HG02840 (cell line): ENCODE results near the gene CLCN2.

Experiments
- ATAC-seq: cut with Tn5 transposase; IDR thresholded peaks from one replicate; pipeline ENCODE4 v1.9.1; 2021; ENCODE audit warnings: mild to moderate bottlenecking, moderate library complexity, moderate number of reproducible peaks; ENCODE audit not compliant: unreplicated experiment, low FRiP score

The CLCN2 gene

DNA sequence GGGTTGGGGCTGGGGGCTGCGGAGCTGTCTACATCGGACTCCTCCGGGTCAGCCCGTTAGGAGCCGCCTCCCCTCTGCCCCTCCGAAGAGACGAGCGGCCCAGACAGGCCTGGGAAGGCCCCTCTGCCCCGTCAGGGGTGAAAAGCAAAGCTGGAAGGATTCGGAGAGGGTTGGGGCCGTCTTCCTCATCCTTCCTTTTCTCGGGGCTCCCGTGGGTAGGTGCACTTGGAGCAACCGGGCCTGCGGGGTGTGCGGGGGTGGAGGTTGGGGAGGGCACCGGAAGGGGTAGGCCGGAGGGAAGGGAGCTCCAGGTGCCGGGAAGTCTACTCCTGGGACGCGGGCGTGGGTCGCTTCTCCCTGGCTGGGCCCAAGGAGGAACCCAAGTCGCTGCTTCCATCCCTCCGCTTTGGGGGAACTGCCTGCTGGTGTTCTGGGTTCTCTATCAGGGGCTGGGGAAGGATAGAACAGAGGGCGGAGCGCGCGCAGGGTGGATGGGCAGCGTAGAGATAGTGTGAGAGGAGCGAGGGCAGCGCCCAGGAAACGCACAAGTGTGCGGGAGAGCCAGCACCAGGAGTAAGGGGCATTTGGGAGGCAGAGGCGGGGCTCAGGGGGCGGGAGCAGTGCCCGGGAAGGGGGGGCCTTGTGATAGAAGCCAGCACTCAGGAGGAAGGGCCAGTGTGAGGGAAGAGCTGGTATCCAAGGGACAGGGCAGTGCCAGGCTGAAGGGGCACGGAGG, 695 bp upstream of the CLCN2 start:
- no peak for ATAC-seq

DNA sequence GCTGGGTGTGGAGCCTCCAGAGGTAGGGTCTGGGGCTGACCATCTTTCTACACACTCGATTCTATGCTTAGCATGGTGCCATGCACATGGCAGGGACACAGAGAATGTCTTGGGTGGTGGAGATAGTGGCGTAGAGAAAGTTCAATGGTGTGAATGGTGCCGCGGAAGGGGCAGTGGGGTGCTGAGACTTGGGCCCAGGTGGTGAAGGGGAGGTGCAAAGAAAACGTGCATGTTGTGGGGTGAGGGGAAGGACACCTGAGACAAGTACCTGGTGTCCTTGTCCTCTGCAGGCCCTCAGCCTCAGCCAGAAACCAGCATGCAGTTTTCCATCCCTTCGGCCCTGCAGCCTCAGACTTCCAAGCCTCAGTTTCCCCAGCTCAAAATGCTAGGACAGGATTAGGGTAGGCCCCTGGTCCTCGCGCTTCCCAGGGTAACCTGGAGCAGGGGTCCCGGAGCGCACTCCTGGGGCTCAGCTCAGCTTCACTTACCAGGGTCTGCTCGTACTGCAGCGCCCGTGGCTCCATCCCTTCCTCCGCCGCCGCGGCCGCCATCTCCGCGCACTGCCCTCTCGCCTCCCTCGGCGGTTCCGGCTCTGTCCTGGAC, 375 bp downstream of the CLCN2 start:
- ATAC-seq, result peak; percentile 1

GRCh38 chr3:184360070-184360928, 1.1 kb downstream of the CLCN2 start:
- ATAC-seq, result no peak

- ATAC-seq, result no peak
Observed at GRCh38 chr3:184359610-184360009, 1.8 kb downstream of the CLCN2 start.

GRCh38 chr3:184358921-184359350, 2.5 kb downstream of the CLCN2 start:
- ATAC-seq, result no peak

GRCh38 chr3:184358124-184358767, 3.2 kb downstream of the CLCN2 start:
- no peak for ATAC-seq

- no peak for ATAC-seq
Observed at GRCh38 chr3:184357248-184358123, 3.9 kb downstream of the CLCN2 start.

DNA sequence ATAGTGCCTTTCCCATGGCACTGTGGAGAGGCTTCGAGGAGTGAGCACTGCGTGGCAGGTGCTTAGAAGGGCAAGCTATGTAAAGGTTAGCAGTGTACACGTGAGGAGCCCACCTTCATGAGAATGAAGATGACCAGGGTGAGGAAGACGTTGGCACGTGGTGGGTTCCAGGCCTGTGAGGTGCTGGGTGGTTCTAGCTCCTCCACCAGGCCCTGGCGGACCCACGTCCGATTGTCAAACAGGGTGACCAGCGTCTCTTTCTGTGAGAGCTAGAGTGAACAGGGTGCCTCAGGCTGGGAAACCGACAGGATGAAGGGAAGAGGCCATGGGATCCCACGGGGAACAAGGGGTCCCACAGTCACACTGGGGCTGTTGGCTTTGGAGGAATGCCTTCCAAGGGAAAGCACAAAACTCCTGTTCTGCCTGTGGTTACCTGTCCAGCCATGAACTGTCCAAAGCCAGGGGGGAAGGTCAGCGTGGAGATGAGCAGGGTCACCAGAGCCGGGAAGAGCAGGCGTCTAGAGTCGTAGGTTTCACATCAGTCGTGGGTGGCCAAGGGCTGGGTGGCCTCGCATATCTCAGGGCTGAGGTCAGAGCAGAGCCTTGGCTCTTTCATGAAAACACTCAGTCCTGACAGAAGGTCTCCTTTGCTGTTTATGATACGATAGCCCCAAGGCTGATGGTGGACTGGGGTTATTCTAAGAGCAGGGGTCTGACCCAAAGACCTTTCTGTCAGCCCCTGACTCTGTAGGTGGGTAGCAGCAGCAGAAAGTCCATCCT, 6.0 kb downstream of the CLCN2 start:
- ATAC-seq, result no peak

DNA sequence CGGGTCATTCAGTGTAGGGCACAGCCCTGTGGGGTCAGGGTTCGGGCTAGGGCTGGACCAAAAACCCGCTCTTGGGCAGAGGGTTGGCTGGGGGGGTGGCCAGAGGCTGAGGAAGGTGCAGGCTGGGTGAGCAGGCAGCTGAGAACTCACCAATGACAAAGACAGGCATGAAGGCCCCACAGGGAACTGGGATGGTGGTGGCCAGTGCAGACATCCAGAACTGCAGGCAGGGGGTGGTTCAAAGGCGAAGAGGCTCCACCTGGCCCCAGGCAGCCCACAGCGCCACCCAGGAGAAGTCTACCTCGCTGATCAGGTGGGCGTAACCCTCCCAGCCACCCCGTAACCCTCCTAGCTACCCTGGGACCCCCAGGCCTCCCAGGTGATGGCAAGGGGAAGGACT, 6.7 kb downstream of the CLCN2 start:
- no peak for ATAC-seq

GRCh38 chr3:184354121-184354728, 7.2 kb downstream of the CLCN2 start:
- no peak for ATAC-seq

DNA sequence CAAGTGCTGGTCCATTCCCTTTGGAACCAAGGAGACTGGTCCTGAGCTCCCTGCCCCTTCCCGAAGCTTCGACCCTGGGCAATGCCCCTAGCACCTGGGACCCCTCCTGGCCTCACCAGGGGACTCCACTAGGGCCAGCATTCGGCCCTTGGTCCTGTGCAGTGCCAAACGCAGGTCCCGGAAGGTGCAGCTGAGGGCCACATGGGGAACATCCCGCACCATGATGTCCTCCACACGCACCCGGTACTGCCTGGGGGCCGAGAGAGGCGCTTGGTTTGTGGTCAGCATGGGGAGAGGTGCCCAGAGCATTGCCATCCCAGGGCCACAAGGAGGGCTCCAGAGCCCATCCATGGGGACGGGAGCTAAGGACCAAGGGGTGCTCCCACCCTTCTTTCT, 7.9 kb downstream of the CLCN2 start:
- ATAC-seq, result no peak

DNA sequence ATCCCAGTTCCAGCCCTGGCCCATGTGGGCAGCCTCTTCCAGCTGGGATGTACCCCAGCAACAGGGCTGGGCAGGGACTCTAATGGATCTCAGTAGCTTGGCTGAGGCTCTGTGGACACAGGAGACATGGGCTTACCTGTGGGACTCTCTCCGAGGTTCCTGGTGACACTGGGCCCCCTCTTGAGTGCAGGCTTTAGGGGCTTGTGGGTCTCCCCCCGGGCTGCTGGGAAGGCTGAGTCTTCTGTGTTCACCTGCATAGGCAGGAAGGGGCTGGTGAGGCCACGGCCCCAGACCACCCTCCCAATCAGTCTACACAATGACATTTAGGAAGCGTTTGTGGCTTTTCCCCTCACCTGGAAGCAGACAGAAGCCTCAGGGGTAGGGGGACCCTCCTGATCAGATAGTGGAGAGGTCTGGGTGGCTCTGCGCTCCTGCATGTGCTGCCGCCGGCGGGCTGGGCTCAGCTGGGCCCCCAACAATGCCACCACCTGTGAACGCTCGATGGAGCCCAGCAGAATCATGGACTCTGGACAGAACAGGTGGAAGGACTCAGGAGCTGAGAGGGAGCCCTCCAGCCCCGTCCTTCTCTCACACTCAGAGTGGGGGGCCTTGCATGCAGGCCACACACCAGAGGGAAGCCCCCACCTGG, 8.4 kb downstream of the CLCN2 start:
- ATAC-seq, result no peak

DNA sequence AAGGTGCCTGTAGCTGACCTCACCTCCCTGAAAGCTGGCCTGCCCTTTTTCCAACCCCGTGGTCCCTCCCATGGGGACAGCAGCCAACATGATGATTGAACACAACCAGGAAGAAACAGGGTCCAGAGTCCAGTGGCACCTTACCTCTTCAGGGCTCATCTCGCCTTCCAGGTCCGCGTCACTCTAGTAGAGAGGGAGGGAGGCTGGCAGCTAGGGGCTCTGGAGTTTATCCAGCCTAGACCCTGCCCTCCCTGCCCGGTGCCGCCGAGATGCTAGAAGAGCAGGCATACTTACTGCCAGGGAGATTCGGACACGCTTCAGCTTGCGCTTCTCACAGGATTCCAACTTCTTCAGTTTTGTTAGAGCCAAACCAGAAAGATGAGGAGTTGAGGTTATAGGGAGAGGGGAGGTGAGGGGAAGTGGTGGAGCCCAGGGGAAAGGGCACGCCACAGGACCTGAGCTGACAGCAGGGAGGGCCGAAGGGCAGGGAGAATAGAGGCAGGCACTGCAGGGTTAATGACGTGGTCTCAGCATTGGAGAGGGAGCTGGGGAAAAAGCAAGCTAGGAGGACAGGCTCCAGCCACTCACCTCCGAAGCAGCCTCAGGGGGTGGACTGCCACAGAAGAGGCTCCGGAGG, 9.1 kb downstream of the CLCN2 start:
- no peak for ATAC-seq

DNA sequence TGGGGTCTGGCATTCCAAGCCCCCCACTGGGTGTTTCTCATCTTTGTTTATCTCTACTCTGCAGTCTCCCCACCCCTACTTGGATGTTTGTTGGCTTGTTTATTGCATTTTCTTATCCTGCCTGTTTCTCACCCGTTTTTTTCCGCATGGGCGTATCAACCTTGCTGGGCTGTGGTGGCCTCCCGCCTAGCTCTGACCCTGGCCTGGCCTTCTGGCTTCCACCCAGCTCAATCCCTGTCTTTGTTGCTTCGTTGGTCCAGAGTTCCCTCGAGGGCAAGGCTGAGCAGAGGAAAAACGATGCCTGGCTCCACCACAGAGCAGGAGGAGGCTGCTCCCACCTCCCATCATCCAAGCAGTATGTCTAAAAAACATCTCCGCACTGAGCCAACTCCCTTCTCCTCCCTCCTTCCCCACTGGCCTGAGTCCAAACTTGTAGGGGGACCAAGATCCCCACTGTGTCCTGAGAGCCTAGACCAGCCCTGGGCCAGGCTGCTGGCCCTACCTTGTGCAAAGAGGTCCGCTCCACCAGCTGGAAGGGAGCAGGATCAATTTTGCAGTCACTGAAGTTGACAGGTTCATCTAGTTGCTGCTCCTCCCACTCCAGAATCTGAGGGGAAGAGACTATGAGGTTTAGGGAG, 9.8 kb downstream of the CLCN2 start:
- no peak for ATAC-seq

GRCh38 chr3:184350618-184351017, 10.8 kb downstream of the CLCN2 start:
- ATAC-seq, result no peak

DNA sequence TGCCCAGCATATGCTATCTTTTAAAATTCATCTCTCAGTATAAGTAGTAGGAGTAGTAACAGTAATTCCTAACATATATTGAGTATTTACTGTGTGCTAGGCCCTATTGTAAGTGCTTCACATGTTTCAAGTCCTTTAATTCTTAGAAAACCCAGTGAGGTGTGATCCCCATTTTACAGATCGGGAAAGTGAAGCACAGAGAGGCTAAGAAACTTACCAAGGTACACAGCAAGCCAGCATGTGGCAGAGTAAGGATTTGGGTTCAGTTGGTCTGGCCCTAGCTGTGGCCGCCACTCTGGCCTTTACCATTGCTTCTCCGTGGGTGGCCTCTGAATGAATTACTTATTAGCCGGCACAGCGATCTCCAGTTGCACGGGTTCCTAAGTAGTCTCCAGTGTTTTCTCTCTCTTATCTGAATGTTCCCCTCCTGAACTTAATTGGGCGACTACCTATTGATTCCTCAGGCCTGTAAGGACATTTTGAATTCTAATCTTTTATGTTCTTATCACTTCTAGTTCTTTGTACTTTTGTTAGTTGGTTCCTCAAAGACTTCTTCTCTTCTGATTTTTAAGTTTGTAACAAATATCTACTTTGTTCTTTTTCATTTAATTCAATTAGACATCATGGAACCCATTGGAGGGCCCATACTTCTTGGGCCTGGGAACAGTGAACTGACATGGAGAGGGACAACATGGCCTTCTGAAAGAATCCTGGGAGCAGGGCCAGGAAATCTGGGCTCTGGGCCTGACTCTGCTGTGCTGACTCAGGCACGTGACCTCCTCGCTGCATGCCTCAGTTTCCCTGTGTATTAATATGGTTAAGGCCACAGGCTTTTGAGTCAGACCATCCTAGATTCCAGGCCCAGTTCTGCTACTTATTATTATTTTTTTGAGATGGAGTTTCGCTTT, 11.6 kb downstream of the CLCN2 start:
- ATAC-seq, result no peak
